Immature natural killer cell (primary cell): ENCODE measurements around the gene RAPGEF5. TPM values are rescaled to one million over a fixed set of nuclear protein-coding genes. Genes with fewer than 3 reads are reported as not detected.

Experiments
- DNase-seq, 3 donors: peaks; one replicate each; pipeline ENCODE4 v3.0.0; 2022; ENCODE audit warnings: mixed read lengths in 1 of 3
- H3K27ac Mint-ChIP-seq, 6 donors: one replicate each; pipeline ENCODE4 v1.8.0; 2020; ENCODE audit warnings: mixed read lengths in 6 of 6, mild to moderate bottlenecking in 5 of 6, inconsistent platforms in 4 of 6, moderate library complexity in 3 of 6
- H3K27me3 Mint-ChIP-seq, 3 donors: one replicate each; pipeline ENCODE4 v1.8.0; 2020 to 2021; ENCODE audit warnings: low read depth in 3 of 3, mild to moderate bottlenecking in 3 of 3, mixed read lengths in 3 of 3, moderate library complexity in 3 of 3, inconsistent platforms in 1 of 3
- H3K36me3 Mint-ChIP-seq, 3 donors: one replicate each; pipeline ENCODE4 v1.8.0; 2020; ENCODE audit warnings: mixed read lengths in 3 of 3, inconsistent platforms in 2 of 3, mild to moderate bottlenecking in 2 of 3
- H3K4me1 Mint-ChIP-seq, 2 donors: one replicate each; pipeline ENCODE4 v1.8.0; 2020; ENCODE audit warnings: inconsistent platforms in 2 of 2, mild to moderate bottlenecking in 2 of 2, mixed read lengths in 2 of 2, moderate library complexity in 1 of 2
- H3K4me3 Mint-ChIP-seq, 5 donors: one replicate each; pipeline ENCODE4 v1.8.0; 2020; ENCODE audit warnings: mild to moderate bottlenecking in 5 of 5, mixed read lengths in 5 of 5, inconsistent platforms in 3 of 5, moderate library complexity in 3 of 5
- H3K9me3 Mint-ChIP-seq, 6 donors: one replicate each; pipeline ENCODE4 v1.8.0; 2020; ENCODE audit warnings: mild to moderate bottlenecking in 6 of 6, mixed read lengths in 6 of 6, inconsistent platforms in 4 of 6, moderate library complexity in 3 of 6
- polyA plus RNA-seq, 3 donors: library from polyadenylated mRNA; unstranded; fragments of 300-500 nt; fragmentation: Illumina TruSeq; gene quantifications; one replicate each; pipeline ENCODE4 v1.2.3, GENCODE V29; 2021

RAPGEF5 gene
- polyA plus RNA-seq, 3 donors from 2014 or later, result 0.11 TPM; not detected in 2

GRCh38 chr7:22330903-22331302 lies 26.1 kb downstream of the RAPGEF5 start:
- DNase-seq, result no peak
- no peak overlapping the region for H3K27ac Mint-ChIP-seq
- H3K27me3 Mint-ChIP-seq, result peaks cover 0 to 7% (median 0%) of the 10 kb centered on the region in 3 donors
- no peaks in the 10 kb centered on the region for H3K36me3 Mint-ChIP-seq
- no peaks in the 10 kb centered on the region for H3K4me1 Mint-ChIP-seq
- peaks cover 0 to 1% (median 0%) of the 10 kb centered on the region in 6 donors for H3K9me3 Mint-ChIP-seq
- H3K4me3 Mint-ChIP-seq, result no peak overlapping the region

DNA sequence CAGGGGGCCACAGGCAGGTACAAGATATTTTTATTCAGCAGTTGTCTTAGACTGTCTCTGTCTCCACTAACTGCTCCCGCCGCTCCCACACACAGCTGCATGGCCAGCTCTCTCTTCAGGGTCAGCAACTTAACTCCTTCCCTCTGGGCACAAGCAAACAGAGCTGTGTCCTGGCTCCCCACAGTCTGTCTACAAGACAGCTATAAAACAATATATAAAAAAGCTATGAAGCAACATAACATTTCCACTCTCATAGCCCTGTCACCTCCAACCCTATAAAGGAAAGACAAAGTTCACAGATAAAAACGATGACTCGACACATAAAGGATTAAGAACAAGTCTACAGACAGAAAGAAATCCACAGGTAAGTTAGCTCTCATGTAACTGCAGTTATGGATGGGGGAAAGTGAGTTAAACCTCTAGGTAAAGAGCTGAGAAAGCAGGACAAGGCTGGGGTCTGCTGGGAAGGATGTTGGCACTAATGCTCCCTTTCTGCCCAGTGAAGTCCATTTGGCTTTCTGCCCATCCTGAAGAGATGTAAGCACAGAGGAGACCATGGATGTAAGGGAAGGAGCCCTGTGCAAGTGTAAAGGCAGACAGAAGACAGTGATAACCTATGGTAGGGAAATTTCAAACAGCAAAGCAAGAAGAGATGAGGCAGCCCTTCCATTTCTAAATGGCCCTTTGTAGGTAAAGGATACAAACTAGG lies 27.0 kb downstream of the RAPGEF5 start:
- Mint-ChIP-seq H3K36me3 (no peaks in the 10 kb centered on the region), H3K27ac (no peak overlapping the region), H3K4me1 (no peaks in the 10 kb centered on the region), H3K4me3 (no peak overlapping the region), H3K27me3 (peaks cover 0 to 8% (median 0%) of the 10 kb centered on the region in 3 donors), H3K9me3 (peaks cover 0 to 1% (median 0%) of the 10 kb centered on the region in 6 donors)
- DNase-seq, result no peak

DNA sequence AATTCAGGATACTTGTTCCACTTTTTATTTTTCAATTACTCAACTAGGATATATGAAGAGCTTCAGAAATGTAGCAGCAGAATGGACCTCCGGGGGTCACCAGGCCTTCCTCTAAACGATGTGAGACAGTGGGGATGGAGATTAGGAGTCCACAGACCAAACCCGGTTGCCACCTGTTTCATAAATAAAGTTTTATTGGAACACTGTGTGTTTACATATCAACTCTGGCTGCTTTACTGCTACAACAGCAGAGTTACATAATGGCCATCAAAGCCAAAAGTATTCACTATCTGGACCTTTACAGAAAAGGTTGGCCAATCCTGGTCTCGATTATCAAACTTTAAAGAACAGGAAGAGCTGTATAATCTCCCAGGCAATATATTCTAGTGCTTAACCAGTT lies 30.8 kb downstream of the RAPGEF5 start:
- no peak for DNase-seq
- no peak overlapping the region for H3K4me3 Mint-ChIP-seq
- H3K4me1 Mint-ChIP-seq, result no peaks in the 10 kb centered on the region
- no peaks in the 10 kb centered on the region for H3K36me3 Mint-ChIP-seq
- H3K9me3 Mint-ChIP-seq, result peaks cover 0 to 1% (median 0%) of the 10 kb centered on the region in 6 donors
- H3K27ac Mint-ChIP-seq, result no peak overlapping the region
- peaks cover 0 to 11% (median 2%) of the 10 kb centered on the region in 3 donors for H3K27me3 Mint-ChIP-seq

DNA sequence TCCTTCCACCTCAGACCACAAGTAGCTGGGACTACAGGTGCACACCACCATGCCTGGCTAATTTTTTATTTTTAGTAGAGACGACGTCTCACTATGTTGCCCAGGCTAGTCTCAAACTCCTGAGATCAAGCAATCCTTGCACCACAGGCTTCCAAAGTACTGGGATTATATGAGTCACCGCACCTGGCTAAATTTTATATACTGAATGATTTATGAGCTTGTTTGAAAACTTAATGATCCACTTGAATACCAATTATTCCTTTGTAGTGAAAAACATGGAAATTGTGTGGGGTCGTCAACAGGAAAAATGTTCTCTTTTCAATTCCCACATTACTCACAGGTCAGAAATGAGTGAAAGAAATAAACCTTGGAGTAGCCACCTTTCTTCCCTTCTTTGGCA lies 31.3 kb downstream of the RAPGEF5 start:
- Mint-ChIP-seq H3K4me1 (no peaks in the 10 kb centered on the region), H3K4me3 (no peak overlapping the region), H3K27me3 (peaks cover 0 to 11% (median 2%) of the 10 kb centered on the region in 3 donors), H3K9me3 (peaks cover 0 to 1% (median 0%) of the 10 kb centered on the region in 6 donors), H3K36me3 (no peaks in the 10 kb centered on the region), H3K27ac (no peak overlapping the region)
- no peak for DNase-seq

- Mint-ChIP-seq H3K4me1 (no peaks in the 10 kb centered on the region), H3K27me3 (peaks cover 2 to 10% (median 4%) of the 10 kb centered on the region in 3 donors), H3K27ac (no peak overlapping the region), H3K36me3 (no peaks in the 10 kb centered on the region), H3K9me3 (no peaks in the 10 kb centered on the region), H3K4me3 (no peak overlapping the region)
- no peak for DNase-seq
Observed at GRCh38 chr7:22323714-22324113, 33.2 kb downstream of the RAPGEF5 start.

GRCh38 chr7:22320416-22320815 lies 36.5 kb downstream of the RAPGEF5 start:
- H3K4me3 Mint-ChIP-seq, result no peak overlapping the region
- no peaks in the 10 kb centered on the region for H3K4me1 Mint-ChIP-seq
- H3K27ac Mint-ChIP-seq, result no peak overlapping the region
- H3K9me3 Mint-ChIP-seq, result no peaks in the 10 kb centered on the region
- peaks cover 2 to 6% (median 5%) of the 10 kb centered on the region in 3 donors for H3K27me3 Mint-ChIP-seq
- no peaks in the 10 kb centered on the region for H3K36me3 Mint-ChIP-seq
- no peak for DNase-seq

DNA sequence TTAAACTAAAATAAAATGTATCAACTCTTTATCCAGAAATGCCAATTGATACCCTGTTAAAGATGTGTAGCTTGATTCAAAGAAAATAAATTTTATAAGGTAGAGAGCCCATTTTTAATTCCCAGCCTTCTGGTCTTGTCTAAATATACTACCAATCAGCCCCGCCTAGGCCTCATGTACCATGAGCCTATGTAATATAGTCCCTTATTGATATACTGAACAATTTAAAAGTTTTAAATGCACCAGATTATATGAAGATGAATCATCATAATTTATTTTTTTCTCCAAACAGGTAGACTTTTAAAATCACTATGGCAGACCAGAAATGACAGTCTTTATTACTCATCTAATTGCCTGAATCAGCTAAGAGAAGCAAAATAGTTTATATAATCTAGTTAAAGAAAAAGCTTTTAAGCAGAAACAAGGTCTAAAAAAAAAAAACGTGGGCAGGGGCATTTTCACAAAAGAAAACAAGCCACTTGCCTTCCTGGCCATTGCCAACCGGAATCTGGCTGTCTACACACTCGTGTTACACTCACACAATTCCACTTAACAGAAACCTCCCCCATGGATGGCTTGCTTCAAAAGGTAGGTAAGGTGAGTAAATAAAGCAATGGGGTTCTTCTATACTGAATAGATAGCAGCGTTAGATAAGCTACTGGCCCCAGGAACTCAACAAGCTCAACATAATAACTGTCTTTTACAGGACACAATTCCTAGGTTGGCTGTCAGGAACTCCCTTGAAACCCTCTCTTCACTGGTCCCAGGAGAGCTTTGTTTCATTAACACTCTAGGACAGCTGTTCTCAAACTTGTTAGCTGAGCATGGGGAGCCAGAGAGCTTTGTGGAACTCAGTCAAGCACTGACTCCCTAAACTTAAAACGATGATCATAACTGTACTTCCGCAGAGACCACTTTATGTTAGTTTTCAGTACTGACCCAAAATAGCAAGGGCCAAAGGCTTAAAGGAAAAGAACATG lies 37.2 kb downstream of the RAPGEF5 start:
- no peaks in the 10 kb centered on the region for H3K9me3 Mint-ChIP-seq
- H3K36me3 Mint-ChIP-seq, result no peaks in the 10 kb centered on the region
- H3K4me3 Mint-ChIP-seq, result no peak overlapping the region
- H3K4me1 Mint-ChIP-seq, result no peaks in the 10 kb centered on the region
- H3K27ac Mint-ChIP-seq, result no peak overlapping the region
- peaks cover 2 to 4% (median 3%) of the 10 kb centered on the region in 3 donors for H3K27me3 Mint-ChIP-seq
- DNase-seq, result no peak

- no peaks in the 10 kb centered on the region for H3K36me3 Mint-ChIP-seq
- no peak overlapping the region for H3K27ac Mint-ChIP-seq
- no peaks in the 10 kb centered on the region for H3K9me3 Mint-ChIP-seq
- peaks cover 2 to 3% (median 3%) of the 10 kb centered on the region in 3 donors for H3K27me3 Mint-ChIP-seq
- no peak overlapping the region for H3K4me3 Mint-ChIP-seq
- no peak for DNase-seq
- H3K4me1 Mint-ChIP-seq, result no peaks in the 10 kb centered on the region
Observed at GRCh38 chr7:22318376-22318775, 38.6 kb downstream of the RAPGEF5 start.

DNA sequence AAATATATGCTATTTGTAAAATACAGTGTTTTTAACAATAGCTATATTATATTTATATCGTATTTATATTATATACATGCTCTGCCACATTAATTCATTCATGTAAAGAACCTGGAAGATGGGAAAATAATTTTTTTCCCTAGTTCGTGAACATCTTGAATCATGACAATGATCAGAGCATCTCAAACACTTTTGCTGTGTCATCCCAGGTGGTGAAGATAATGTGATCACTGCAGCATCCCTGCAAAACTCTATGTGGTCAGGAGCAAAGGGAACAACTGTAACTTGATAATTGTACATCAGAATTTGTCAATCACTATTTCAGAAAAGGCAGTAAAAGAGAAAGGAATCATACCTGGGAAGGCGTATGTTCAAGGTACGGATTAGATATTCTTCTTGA lies 39.3 kb downstream of the RAPGEF5 start:
- DNase-seq, result no peak
- no peaks in the 10 kb centered on the region for H3K4me1 Mint-ChIP-seq
- H3K9me3 Mint-ChIP-seq, result no peaks in the 10 kb centered on the region
- no peak overlapping the region for H3K27ac Mint-ChIP-seq
- H3K36me3 Mint-ChIP-seq, result no peaks in the 10 kb centered on the region
- H3K4me3 Mint-ChIP-seq, result no peak overlapping the region
- peaks cover 2 to 3% (median 3%) of the 10 kb centered on the region in 3 donors for H3K27me3 Mint-ChIP-seq

GRCh38 chr7:22316914-22317313 lies 40.0 kb downstream of the RAPGEF5 start:
- Mint-ChIP-seq H3K4me1 (no peaks in the 10 kb centered on the region), H3K4me3 (no peak overlapping the region), H3K9me3 (no peaks in the 10 kb centered on the region), H3K27ac (no peak overlapping the region), H3K36me3 (no peaks in the 10 kb centered on the region), H3K27me3 (peaks cover 2 to 5% (median 3%) of the 10 kb centered on the region in 3 donors)
- no peak for DNase-seq

DNA sequence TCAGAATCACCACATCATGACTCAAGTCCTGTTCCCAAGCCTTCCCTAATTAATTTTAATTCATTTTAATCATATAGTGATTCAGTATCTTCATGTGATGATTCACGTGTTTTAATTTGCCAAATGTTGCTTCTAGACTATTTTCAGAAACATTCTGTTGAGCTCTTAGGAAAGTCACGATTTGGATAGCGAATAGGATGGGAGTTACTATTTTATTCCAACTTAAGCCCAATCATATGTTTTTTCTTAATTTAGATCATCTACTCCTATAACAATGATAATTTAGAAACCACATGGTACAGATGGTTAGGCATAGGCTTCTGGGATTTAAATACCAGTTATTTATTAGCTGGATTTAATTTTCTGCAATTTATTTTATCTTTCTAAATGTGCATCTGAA lies 49.1 kb downstream of the RAPGEF5 start:
- no peak for DNase-seq
- peaks cover 0 to 4% (median 0%) of the 10 kb centered on the region in 3 donors for H3K36me3 Mint-ChIP-seq
- no peak overlapping the region for H3K27ac Mint-ChIP-seq
- H3K9me3 Mint-ChIP-seq, result no peaks in the 10 kb centered on the region
- H3K4me1 Mint-ChIP-seq, result no peaks in the 10 kb centered on the region
- no peak overlapping the region for H3K4me3 Mint-ChIP-seq
- H3K27me3 Mint-ChIP-seq, result peaks cover 0 to 2% (median 1%) of the 10 kb centered on the region in 3 donors

DNA sequence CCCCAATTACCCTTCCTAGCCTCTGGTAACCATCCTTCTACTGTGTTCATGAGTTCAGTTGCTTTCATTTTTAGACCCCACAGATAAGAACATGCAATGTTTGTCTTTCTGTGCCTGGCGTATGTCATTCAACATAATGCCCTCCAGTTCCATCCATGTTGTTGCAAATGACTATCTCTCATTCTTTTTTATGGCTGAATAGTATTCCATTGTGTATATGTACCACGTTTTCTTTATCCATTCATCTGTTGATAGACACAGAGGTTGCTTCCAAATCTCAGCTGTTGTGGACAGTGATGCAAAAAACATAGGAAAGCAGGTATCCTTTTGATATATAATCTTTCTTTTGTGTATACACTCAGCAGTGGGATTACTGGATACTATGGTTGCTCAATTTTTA lies 51.2 kb downstream of the RAPGEF5 start:
- H3K4me3 Mint-ChIP-seq, result no peak overlapping the region
- peaks cover 0 to 4% (median 0%) of the 10 kb centered on the region in 3 donors for H3K36me3 Mint-ChIP-seq
- H3K27ac Mint-ChIP-seq, result no peak overlapping the region
- DNase-seq, result no peak
- H3K9me3 Mint-ChIP-seq, result no peaks in the 10 kb centered on the region
- peaks cover 0 to 5% (median 0%) of the 10 kb centered on the region in 3 donors for H3K27me3 Mint-ChIP-seq
- no peaks in the 10 kb centered on the region for H3K4me1 Mint-ChIP-seq

- no peak overlapping the region for H3K27ac Mint-ChIP-seq
- no peak for DNase-seq
- H3K36me3 Mint-ChIP-seq, result peaks cover 0 to 4% (median 0%) of the 10 kb centered on the region in 3 donors
- H3K27me3 Mint-ChIP-seq, result peaks cover 0 to 7% (median 3%) of the 10 kb centered on the region in 3 donors
- no peaks in the 10 kb centered on the region for H3K9me3 Mint-ChIP-seq
- no peak overlapping the region for H3K4me3 Mint-ChIP-seq
- H3K4me1 Mint-ChIP-seq, result no peaks in the 10 kb centered on the region
Observed at GRCh38 chr7:22302951-22303423, 54.0 kb downstream of the RAPGEF5 start.

GRCh38 chr7:22302193-22302592 lies 54.8 kb downstream of the RAPGEF5 start:
- Mint-ChIP-seq H3K36me3 (peaks cover 0 to 4% (median 0%) of the 10 kb centered on the region in 3 donors), H3K4me3 (no peak overlapping the region), H3K9me3 (no peaks in the 10 kb centered on the region), H3K4me1 (no peaks in the 10 kb centered on the region), H3K27ac (no peak overlapping the region), H3K27me3 (peaks cover 0 to 7% (median 3%) of the 10 kb centered on the region in 3 donors)
- DNase-seq, result no peak
